HUES48 (cell line): ENCODE data around the gene ZNF549.
"Not testable (repeated sequence)": the region's sequence is repeated elsewhere in the genome, so short reads cannot be mapped to it uniquely, and the experiment has no call there.

Experiments
- H3K27ac ChIP-seq: one replicate; pipeline ENCODE4 v1.7.0; 2013; ENCODE audit warnings: low read depth, low read length, inconsistent platforms
- H3K27me3 ChIP-seq: 2 replicates; pipeline ENCODE4 v1.6.1; 2013; ENCODE audit warnings: mild to moderate bottlenecking, low read length; ENCODE audit not compliant: control insufficient read depth, insufficient read depth
- H3K36me3 ChIP-seq: 2 replicates; pipeline ENCODE4 v1.6.1; 2013; ENCODE audit warnings: low read length; ENCODE audit not compliant: control insufficient read depth, insufficient read depth
- H3K4me1 ChIP-seq: 2 replicates; pipeline ENCODE4 v1.6.1; 2013; ENCODE audit warnings: mild to moderate bottlenecking, low read length; ENCODE audit not compliant: control insufficient read depth, insufficient read depth
- H3K4me3 ChIP-seq: 2 replicates; pipeline ENCODE4 v1.5.1; 2013; ENCODE audit warnings: mild to moderate bottlenecking, low read depth, low read length
- H3K9ac ChIP-seq: 2 replicates; pipeline ENCODE4 v1.6.1; 2013; ENCODE audit warnings: mild to moderate bottlenecking, low read depth, low read length, moderate library complexity
- H3K9me3 ChIP-seq: 2 replicates; pipeline ENCODE4 v1.6.1; 2013; ENCODE audit warnings: low read length; ENCODE audit not compliant: control insufficient read depth, insufficient read depth

ZNF549 gene

DNA sequence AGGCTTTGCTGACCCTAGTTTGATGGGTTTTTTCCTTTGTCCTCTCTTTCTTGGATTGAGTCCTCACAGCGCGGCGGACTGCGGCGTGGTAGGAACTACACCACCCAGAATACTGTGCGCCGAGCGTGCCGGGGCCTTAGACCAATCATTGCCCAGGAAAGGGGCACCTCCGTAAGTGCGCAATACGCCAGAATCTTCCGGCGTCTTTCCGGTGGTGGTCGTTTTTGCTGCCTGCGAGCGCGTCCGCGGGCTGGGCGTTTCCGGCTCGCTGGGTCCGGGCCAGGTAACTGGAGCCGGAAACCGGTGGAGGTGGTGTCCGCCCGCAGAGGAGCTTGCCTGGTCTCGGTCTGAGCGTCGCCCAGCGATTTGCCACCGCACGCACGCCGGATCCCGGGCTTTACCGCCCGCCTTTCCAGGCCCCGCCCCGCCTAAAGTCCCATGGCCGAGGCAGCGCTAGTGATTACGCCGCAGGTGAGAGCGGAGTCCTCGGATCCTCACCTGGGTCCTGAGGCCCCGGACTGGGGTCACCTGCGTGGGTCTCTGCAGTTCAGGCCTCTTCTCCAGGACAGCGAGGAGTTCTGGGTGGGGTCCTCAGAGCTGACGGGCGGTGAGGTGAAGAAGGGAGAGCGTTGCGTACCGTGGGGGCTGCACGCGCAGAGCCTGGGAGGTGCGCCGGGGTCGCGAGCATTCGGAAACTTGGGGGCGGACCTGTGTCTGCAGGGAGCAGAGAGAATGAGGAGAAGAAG is at the start of gene ZNF549:
TSS of gene ZNF549 (plus strand) at position 221 of the 746 bp plus-strand sequence. CDS start at position 439, 218 bp downstream.
- H3K4me1 ChIP-seq = peaks cover 3% of the 10 kb centered on the region; the same call in 1 of the 2 replicates
- H3K27ac ChIP-seq = peak within 1 kb of the TSS; percentile 88
- H3K9me3 ChIP-seq = peaks cover 7% of the 10 kb centered on the region; the same call in 1 of the 2 replicates
- H3K27me3 ChIP-seq = no peaks in the 10 kb centered on the region
- H3K9ac ChIP-seq = peak within 1 kb of the TSS; percentile 78
- H3K36me3 ChIP-seq = peaks cover 17% of the 10 kb centered on the region
- H3K4me3 ChIP-seq = peak within 1 kb of the TSS; percentile 87

- peaks cover 18% of the 10 kb centered on the region for H3K36me3 ChIP-seq
- H3K4me1 ChIP-seq, H3K9me3 ChIP-seq, H3K27me3 ChIP-seq: not testable (repeated sequence)
- H3K4me3 ChIP-seq = peak within 1 kb of the TSS; percentile 95
- peak within 1 kb of the TSS; percentile 57 for H3K27ac ChIP-seq
- peak within 1 kb of the TSS; percentile 69 for H3K9ac ChIP-seq
Measured at GRCh38 chr19:57487477-57488298, 39.5 kb upstream of the ZNF549 start, which contains the start of gene ZNF419. Gene ZNF419, plus strand, starts transcription at chr19:57487750. Its CDS starts 201 bp downstream, at chr19:57487951.

- Histone ChIP-seq H3K4me3 (peak overlapping the region; percentile 56), H3K36me3 (peaks cover 24% of the 10 kb centered on the region)
- H3K27ac ChIP-seq, H3K9me3 ChIP-seq, H3K27me3 ChIP-seq, H3K4me1 ChIP-seq, H3K9ac ChIP-seq: not testable (repeated sequence)
Measured at GRCh38 chr19:57488299-57488644, 38.9 kb upstream of the ZNF549 start.

- H3K27me3 ChIP-seq, H3K27ac ChIP-seq, H3K9me3 ChIP-seq, H3K9ac ChIP-seq, H3K36me3 ChIP-seq, H3K4me1 ChIP-seq: not testable (repeated sequence)
- H3K4me3 ChIP-seq = peak overlapping the region; percentile 76
Measured at GRCh38 chr19:57499332-57499679, 27.9 kb upstream of the ZNF549 start.

- peak within 1 kb of the TSS; percentile 40 for H3K27ac ChIP-seq
Measured at GRCh38 chr19:57499680-57500395, 27.3 kb upstream of the ZNF549 start, which contains the start of gene ZNF773. Gene ZNF773, plus strand, starts transcription at chr19:57499938. Its CDS starts 143 bp downstream, at chr19:57500081.

DNA sequence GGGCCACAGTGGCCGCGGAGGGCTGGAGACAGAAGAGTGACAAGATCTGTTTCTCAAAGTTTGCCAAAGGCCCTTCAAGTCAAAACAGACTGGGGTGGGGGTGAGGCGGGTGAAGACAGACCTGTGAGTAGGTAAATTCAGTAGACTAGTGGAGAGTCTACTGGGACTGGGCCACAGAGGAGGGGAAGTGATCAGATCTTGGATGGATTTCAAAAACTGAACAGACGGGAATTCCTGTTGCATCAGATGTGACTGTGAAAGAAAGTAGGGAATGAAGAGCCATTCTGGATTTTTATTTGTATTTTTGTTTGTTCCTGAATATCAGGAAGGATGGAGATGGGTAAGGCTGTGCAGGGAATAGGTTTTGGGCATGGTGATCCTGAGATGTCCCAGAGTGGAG is 26.8 kb upstream of the ZNF549 start:
- H3K4me1 ChIP-seq, H3K9ac ChIP-seq, H3K27ac ChIP-seq, H3K27me3 ChIP-seq, H3K9me3 ChIP-seq: not testable (repeated sequence)
- Histone ChIP-seq H3K4me3 (peak overlapping the region; percentile 57), H3K36me3 (peaks cover 11% of the 10 kb centered on the region)

More at GRCh38 chr19:57499680-57500395, 27.3 kb upstream of the ZNF549 start, which contains the start of gene ZNF773:
- not testable (repeated sequence) for H3K4me1 ChIP-seq, H3K27me3 ChIP-seq, H3K36me3 ChIP-seq, H3K9me3 ChIP-seq
- Histone ChIP-seq H3K9ac (peak within 1 kb of the TSS; percentile 72), H3K4me3 (peak within 1 kb of the TSS; percentile 76)

GRCh38 chr19:57506163-57506562 is 21.0 kb upstream of the ZNF549 start:
- H3K9me3 ChIP-seq = peaks cover 9% of the 10 kb centered on the region; the same call in 1 of the 2 replicates
- H3K36me3 ChIP-seq = peaks cover 35% of the 10 kb centered on the region
- no peak overlapping the region for H3K9ac ChIP-seq
- no peak overlapping the region for H3K4me3 ChIP-seq
- no peak overlapping the region for H3K27ac ChIP-seq
- no peaks in the 10 kb centered on the region for H3K4me1 ChIP-seq
- no peaks in the 10 kb centered on the region for H3K27me3 ChIP-seq

DNA sequence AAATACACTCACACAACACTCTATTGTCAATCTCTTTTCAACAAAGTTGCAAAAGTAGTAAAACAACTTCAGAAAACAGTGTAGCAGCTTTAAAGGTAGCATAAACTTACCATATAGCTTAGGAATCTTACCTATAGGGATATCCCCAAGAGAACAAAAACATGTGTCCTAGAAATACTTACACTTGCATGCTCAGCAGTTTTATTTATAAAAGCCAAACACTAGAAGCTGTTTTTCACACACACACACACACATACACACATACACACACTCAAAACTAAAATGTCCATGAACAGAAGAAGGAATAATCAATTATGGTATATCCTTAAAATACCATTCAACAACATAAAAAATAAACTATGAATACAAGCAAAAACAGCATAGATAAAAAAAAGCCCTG is 15.7 kb upstream of the ZNF549 start:
- Histone ChIP-seq H3K36me3 (peaks cover 12% of the 10 kb centered on the region), H3K27ac (no peak overlapping the region), H3K9me3 (peaks cover 47% of the 10 kb centered on the region), H3K4me1 (no peaks in the 10 kb centered on the region), H3K27me3 (no peaks in the 10 kb centered on the region), H3K4me3 (no peak overlapping the region), H3K9ac (no peak overlapping the region)

DNA sequence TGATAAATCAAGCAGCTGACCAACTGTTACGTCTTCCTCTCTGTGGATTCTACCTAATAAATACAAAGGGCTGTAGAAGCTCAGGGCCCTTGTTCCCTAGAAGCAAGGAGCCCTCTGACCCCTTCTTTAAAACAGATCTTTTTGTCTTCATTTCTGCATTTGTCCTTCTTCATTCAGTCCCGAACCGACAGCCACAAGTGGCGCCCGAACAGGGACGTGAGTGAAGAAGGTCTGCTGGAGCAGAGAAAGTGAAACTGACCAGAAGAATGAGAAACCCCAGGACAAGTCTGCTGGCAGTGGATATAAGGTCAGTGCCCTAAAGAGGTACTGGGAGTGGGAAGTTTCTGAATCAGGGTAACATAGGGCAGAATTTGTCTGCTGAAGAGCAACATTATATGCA is 14.3 kb upstream of the ZNF549 start:
- H3K9me3 ChIP-seq = peaks cover 55% of the 10 kb centered on the region
- no peak overlapping the region for H3K27ac ChIP-seq
- H3K9ac ChIP-seq = no peak overlapping the region
- no peaks in the 10 kb centered on the region for H3K4me1 ChIP-seq
- no peaks in the 10 kb centered on the region for H3K27me3 ChIP-seq
- H3K36me3 ChIP-seq = no peaks in the 10 kb centered on the region; the same call in 1 of the 2 replicates
- H3K4me3 ChIP-seq = no peak overlapping the region

DNA sequence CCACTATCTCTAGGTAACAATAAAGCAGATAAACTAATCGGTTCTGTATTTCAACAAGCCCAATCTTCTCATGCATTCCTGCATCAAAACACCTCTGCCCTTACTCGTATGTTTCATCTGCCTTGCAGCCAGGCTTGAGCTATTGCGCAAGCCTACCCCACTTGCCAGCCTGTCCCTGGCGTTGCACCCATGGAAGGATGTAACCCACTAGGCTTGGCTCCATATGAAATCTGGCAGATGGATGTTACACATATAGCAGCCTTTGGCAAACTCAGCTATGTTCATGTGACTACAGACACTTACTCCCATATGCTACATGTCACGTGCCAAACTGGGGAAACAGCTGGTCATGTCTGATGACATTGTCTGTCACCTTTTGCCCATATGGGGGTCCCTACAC is 11.9 kb upstream of the ZNF549 start:
- no peaks in the 10 kb centered on the region for H3K27me3 ChIP-seq
- H3K9me3 ChIP-seq = peaks cover 47% of the 10 kb centered on the region
- no peak overlapping the region for H3K9ac ChIP-seq
- H3K36me3 ChIP-seq = no peaks in the 10 kb centered on the region
- H3K27ac ChIP-seq = no peak overlapping the region
- no peak overlapping the region for H3K4me3 ChIP-seq
- no peaks in the 10 kb centered on the region for H3K4me1 ChIP-seq
